SHP77 treated with DMSO at 0.1 percent for 48 hours (cell line): ENCODE measurements around the gene ZCCHC3.
"Not testable (repeated sequence)": the region's sequence is repeated elsewhere in the genome, so short reads cannot be mapped to it uniquely, and the experiment has no call there.

Experiments used
- DNase-seq: peaks from one replicate; lab custom pipeline; 2025; lab: John Stamatoyannopoulos, UW

ZCCHC3 gene

GRCh38 chr20:313402-313801 is 16.0 kb downstream of the ZCCHC3 start:
- no peak for DNase-seq

GRCh38 chr20:313948-314347 is 16.6 kb downstream of the ZCCHC3 start:
- no peak for DNase-seq

GRCh38 chr20:316316-317068 is 19.1 kb downstream of the ZCCHC3 start:
- no peak for DNase-seq

GRCh38 chr20:324177-325044 is 27.0 kb downstream of the ZCCHC3 start:
- DNase-seq, result peak; percentile 90

- peak; percentile 94 for DNase-seq
Measured at GRCh38 chr20:325045-325888, 27.9 kb downstream of the ZCCHC3 start, which contains the start of gene SOX12. Gene SOX12, plus strand, starts transcription at chr20:325552. Its CDS starts 373 bp downstream, at chr20:325925.

- DNase-seq, result peak; percentile 28
Measured at GRCh38 chr20:325889-326644, 28.7 kb downstream of the ZCCHC3 start.

GRCh38 chr20:326645-327185 is 29.3 kb downstream of the ZCCHC3 start:
- no peak for DNase-seq

GRCh38 chr20:327186-328026 is 30.0 kb downstream of the ZCCHC3 start:
- peak; percentile 75 for DNase-seq

- DNase-seq, result no peak
Measured at GRCh38 chr20:328027-328974, 30.9 kb downstream of the ZCCHC3 start.

GRCh38 chr20:328975-329695 is 31.8 kb downstream of the ZCCHC3 start:
- DNase-seq, result no peak

GRCh38 chr20:329851-330232 is 32.5 kb downstream of the ZCCHC3 start:
- no peak for DNase-seq

GRCh38 chr20:330233-331149 is 33.1 kb downstream of the ZCCHC3 start:
- no peak for DNase-seq

GRCh38 chr20:334578-334977 is 37.2 kb downstream of the ZCCHC3 start:
- no peak for DNase-seq

- not testable (repeated sequence) for DNase-seq
Measured at GRCh38 chr20:336040-336439, 38.7 kb downstream of the ZCCHC3 start.

- DNase-seq, result no peak
Measured at GRCh38 chr20:341682-342081, 44.3 kb downstream of the ZCCHC3 start.

GRCh38 chr20:343107-343506 is 45.7 kb downstream of the ZCCHC3 start:
- DNase-seq, result no peak

GRCh38 chr20:346033-346639 is 48.8 kb downstream of the ZCCHC3 start:
- no peak for DNase-seq
